Neuronal stem cell (in vitro differentiated cells): ENCODE data around the gene HMGCL.
"Not testable (repeated sequence)": the region's sequence is repeated elsewhere in the genome, so short reads cannot be mapped to it uniquely, and the experiment has no call there.

Source experiments
- DNase-seq: peaks from one replicate; pipeline ENCODE4 v3.0.0-alpha.2; 2013; ENCODE audit warnings: low spot score
- H2AFZ ChIP-seq: one replicate; pipeline ENCODE4 v1.6.1; 2013; ENCODE audit warnings: mild to moderate bottlenecking, low read length, inconsistent platforms
- H2AK5ac ChIP-seq: 2 replicates; pipeline ENCODE4 v1.6.1; 2013; ENCODE audit warnings: low read depth, mild to moderate bottlenecking, inconsistent platforms, low read length, moderate library complexity, mixed read lengths
- H2BK120ac ChIP-seq: 2 replicates; pipeline ENCODE4 v1.6.1; 2013; ENCODE audit warnings: low read depth, mild to moderate bottlenecking, inconsistent platforms, low read length, moderate library complexity, mixed read lengths
- H2BK12ac ChIP-seq: one replicate; pipeline ENCODE4 v1.6.1; 2013; ENCODE audit warnings: low read length, inconsistent platforms
- H2BK15ac ChIP-seq: 2 replicates; pipeline ENCODE4 v1.6.1; 2013; ENCODE audit warnings: mild to moderate bottlenecking, low read length, inconsistent platforms, mixed read lengths
- H2BK5ac ChIP-seq: one replicate; pipeline ENCODE4 v1.6.1; 2013; ENCODE audit warnings: inconsistent platforms, mild to moderate bottlenecking, low read length, moderate library complexity
- H3K14ac ChIP-seq: one replicate; pipeline ENCODE4 v1.6.1; 2013; ENCODE audit warnings: low read length, inconsistent platforms
- H3K18ac ChIP-seq: 2 replicates; pipeline ENCODE4 v1.6.1; 2013; ENCODE audit warnings: low read length, inconsistent platforms
- H3K23ac ChIP-seq: 2 replicates; pipeline ENCODE4 v1.6.1; 2013; ENCODE audit warnings: low read depth, mild to moderate bottlenecking, mixed read lengths, low read length, inconsistent platforms; ENCODE audit not compliant: poor library complexity
- H3K27ac ChIP-seq: replicated peaks from 3 replicates; pipeline ENCODE4 v1.5.1; 2013; ENCODE audit warnings: low read length, inconsistent platforms
- H3K27me3 ChIP-seq, 3 experiments: 2 replicates each; pipeline ENCODE4 v1.6.1; 2013; ENCODE audit warnings: low read length in 3 of 3, mild to moderate bottlenecking in 2 of 3, inconsistent platforms in 1 of 3, low read depth in 1 of 3, mixed read lengths in 1 of 3, moderate library complexity in 1 of 3; ENCODE audit not compliant: control insufficient read depth in 3 of 3, insufficient read depth in 3 of 3
- H3K36me3 ChIP-seq, 2 donors: replicated peaks in 1 of 2; 2 replicates each; pipeline ENCODE4 v1.6.1; 2013; ENCODE audit warnings: low read length in 2 of 2; ENCODE audit not compliant: control insufficient read depth in 2 of 2, insufficient read depth in 2 of 2
- H3K4ac ChIP-seq: 2 replicates; pipeline ENCODE4 v1.6.1; 2013; ENCODE audit warnings: inconsistent platforms, mild to moderate bottlenecking, low read length, moderate library complexity
- H3K4me1 ChIP-seq, 2 donors: 1 replicate in 1 of 2; 2 replicates in 1 of 2; pipeline ENCODE4 v1.6.1; 2013; ENCODE audit warnings: low read length in 2 of 2, low read depth in 1 of 2; ENCODE audit not compliant: control insufficient read depth in 2 of 2, insufficient read depth in 1 of 2
- H3K4me2 ChIP-seq: one replicate; pipeline ENCODE4 v1.6.1; 2013; ENCODE audit warnings: mild to moderate bottlenecking, low read length, inconsistent platforms; ENCODE audit not compliant: insufficient read depth, poor library complexity, severe bottlenecking
- H3K4me3 ChIP-seq, 2 donors: 2 replicates each; pipeline ENCODE4 v1.5.1; 2013; ENCODE audit warnings: low read length in 2 of 2, mild to moderate bottlenecking in 2 of 2, inconsistent platforms in 1 of 2, moderate library complexity in 1 of 2
- H3K79me1 ChIP-seq: one replicate; pipeline ENCODE4 v1.6.1; 2013; ENCODE audit warnings: low read depth, mild to moderate bottlenecking, inconsistent platforms, low read length, moderate library complexity
- H3K9ac ChIP-seq: one replicate; pipeline ENCODE4 v1.6.1; 2013; ENCODE audit warnings: mild to moderate bottlenecking, low read depth, low read length, inconsistent platforms; ENCODE audit not compliant: poor library complexity
- H3K9me3 ChIP-seq, 2 donors: replicated peaks in 1 of 2; 2 replicates each; pipeline versions ENCODE3 to v1.6.1; 2013; ENCODE audit warnings: low read length in 2 of 2, mild to moderate bottlenecking in 2 of 2, inconsistent platforms in 1 of 2, low read depth in 1 of 2, mixed read lengths in 1 of 2, moderate library complexity in 1 of 2; ENCODE audit not compliant: control insufficient read depth in 2 of 2, insufficient read depth in 1 of 2
- H4K8ac ChIP-seq: one replicate; pipeline ENCODE4 v1.6.1; 2013; ENCODE audit warnings: low read depth, mild to moderate bottlenecking, inconsistent platforms, low read length, moderate library complexity
- H4K91ac ChIP-seq: one replicate; pipeline ENCODE4 v1.6.1; 2013; ENCODE audit warnings: low read length, low read depth, mild to moderate bottlenecking, inconsistent platforms; ENCODE audit not compliant: poor library complexity
- WGBS, 2 donors: extraction: QIAGEN DNeasy Blood & Tissue Kit; methylation state at CpG; one replicate each; pipeline ENCODE4 v1.1.7; 2013; ENCODE audit warnings: missing lambda C conversion rate in 2 of 2, mixed read lengths in 1 of 2; ENCODE audit not compliant: insufficient read length in 2 of 2, insufficient replicate concordance in 1 of 2; ENCODE audit errors: extremely low coverage in 2 of 2; 5-methylcytosine and 5-hydroxymethylcytosine counted together

Gene HMGCL

GRCh38 chr1:23794732-23795182, 30.5 kb downstream of the HMGCL start:
- H3K23ac ChIP-seq: peak overlapping the region; percentile 43
- H2BK5ac ChIP-seq: not testable (repeated sequence)

DNA sequence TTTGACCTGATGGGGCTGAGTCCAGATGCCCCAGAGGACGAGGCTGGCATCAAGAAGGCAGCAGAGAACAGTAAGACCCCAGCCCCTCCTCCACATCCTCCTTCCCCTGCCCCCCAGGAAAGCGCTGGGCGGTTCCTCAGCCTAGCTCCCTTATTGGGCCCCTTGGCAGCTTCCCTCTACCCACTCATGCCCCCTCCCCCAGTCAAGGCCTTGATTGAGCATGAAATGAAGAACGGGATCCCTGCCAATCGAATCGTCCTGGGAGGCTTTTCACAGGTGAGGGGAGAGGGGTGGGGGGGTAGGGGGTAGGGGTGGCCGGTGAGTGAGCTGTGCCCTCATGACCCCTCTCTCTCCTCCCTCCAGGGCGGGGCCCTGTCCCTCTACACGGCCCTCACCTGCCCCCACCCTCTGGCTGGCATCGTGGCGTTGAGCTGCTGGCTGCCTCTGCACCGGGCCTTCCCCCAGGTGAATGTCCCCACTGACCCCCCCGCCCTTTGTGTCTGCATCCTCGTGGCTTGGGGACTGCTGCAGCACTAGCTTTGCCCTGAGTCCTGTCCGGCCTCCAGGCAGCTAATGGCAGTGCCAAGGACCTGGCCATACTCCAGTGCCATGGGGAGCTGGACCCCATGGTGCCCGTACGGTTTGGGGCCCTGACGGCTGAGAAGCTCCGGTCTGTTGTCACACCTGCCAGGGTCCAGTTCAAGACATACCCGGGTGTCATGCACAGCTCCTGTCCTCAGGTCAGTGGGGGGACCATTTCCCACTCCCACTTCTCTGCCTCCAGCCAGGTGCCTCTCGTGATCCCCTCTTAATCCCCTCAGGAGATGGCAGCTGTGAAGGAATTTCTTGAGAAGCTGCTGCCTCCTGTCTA, 31.1 kb downstream of the HMGCL start:
- H3K23ac ChIP-seq: peak overlapping the region; percentile 43
- WGBS, 2 donors: no CpG with 5 or more reads among the region's 21 CpGs

More at GRCh38 chr1:23794732-23795182, 30.5 kb downstream of the HMGCL start:
- not testable (repeated sequence) for H3K4ac ChIP-seq, H3K9ac ChIP-seq, H3K14ac ChIP-seq, DNase-seq, H3K9me3 ChIP-seq, H4K91ac ChIP-seq, H3K4me2 ChIP-seq, H2BK120ac ChIP-seq, H2AK5ac ChIP-seq, H3K4me3 ChIP-seq, H2BK15ac ChIP-seq, H3K18ac ChIP-seq, H2BK12ac ChIP-seq, H4K8ac ChIP-seq, H3K27me3 ChIP-seq, H2AFZ ChIP-seq, H3K27ac ChIP-seq
- Histone ChIP-seq H3K4me1 (peaks cover 9 to 26% of the 10 kb centered on the region in 2 donors), H3K79me1 (peaks cover 23% of the 10 kb centered on the region), H3K36me3 (peaks cover 33 to 58% of the 10 kb centered on the region in 2 donors)
- WGBS, 2 donors: no CpG with 5 or more reads among the region's 9 CpGs

DNA sequence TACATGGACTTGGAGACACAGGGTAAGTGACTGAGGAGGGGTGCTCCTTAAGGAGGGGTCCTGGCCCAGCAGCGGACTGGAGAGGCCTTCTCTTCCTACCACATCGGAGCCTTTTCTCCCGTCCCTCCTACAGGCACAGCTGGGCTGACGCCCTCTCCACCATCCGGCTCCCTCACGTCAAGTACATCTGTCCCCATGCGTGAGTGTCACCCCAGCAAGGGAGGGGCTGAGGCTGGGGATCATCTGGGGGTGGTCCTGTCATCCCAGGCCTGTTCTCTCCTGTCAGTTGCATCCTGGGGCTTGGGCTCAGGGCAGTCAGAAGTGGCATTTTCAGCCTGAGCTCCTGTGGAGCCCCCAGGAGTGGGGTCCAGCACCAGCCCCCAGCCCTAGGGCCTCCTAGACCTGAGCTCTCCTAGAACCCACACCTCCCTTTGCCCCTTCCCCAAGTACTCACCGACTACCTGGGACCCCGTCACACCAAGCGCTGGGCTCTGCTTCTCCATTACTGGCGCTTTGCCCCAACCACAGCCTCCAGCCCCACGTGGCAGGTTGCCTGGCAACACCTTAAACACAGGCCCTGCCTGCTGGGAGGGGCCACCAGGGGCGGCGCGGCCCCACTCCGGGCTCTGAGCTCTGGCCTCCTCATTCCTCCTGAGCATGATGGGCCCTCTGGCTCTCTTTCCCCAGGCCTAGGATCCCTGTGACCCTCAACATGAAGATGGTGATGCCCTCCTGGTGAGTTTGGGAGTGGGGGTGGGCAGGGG, 32.0 kb downstream of the HMGCL start:
- peaks cover 20% of the 10 kb centered on the region for H3K79me1 ChIP-seq
- peak overlapping the region in 1 of 2 donors; percentile 96 for H3K4me3 ChIP-seq
- H3K36me3 ChIP-seq: peaks cover 30 to 58% of the 10 kb centered on the region in 2 donors
- no peaks in the 10 kb centered on the region for H3K9me3 ChIP-seq
- no peak overlapping the region for H2BK15ac ChIP-seq
- H3K4ac ChIP-seq: no peak overlapping the region
- H4K91ac ChIP-seq: no peak overlapping the region
- peaks cover 5 to 17% of the 10 kb centered on the region in 2 donors for H3K4me1 ChIP-seq
- no peak overlapping the region for H2BK5ac ChIP-seq
- H4K8ac ChIP-seq: no peak overlapping the region
- H3K4me2 ChIP-seq: peak overlapping the region; percentile 11
- peak overlapping the region; percentile 70 for H2AK5ac ChIP-seq
- H3K9ac ChIP-seq: peak overlapping the region; percentile 63
- H3K27me3 ChIP-seq: no peaks in the 10 kb centered on the region
- H3K14ac ChIP-seq: no peak overlapping the region
- peak overlapping the region; percentile 38 for H3K18ac ChIP-seq
- peak overlapping the region; percentile 55 for H3K23ac ChIP-seq
- no peak for DNase-seq
- H2BK12ac ChIP-seq: peak overlapping the region; percentile 10
- H3K27ac ChIP-seq: no peak overlapping the region
- no peak overlapping the region for H2BK120ac ChIP-seq
- no peak overlapping the region for H2AFZ ChIP-seq
- WGBS, 2 donors: no CpG with 5 or more reads among the region's 16 CpGs

More for the DNA sequence above, 31.1 kb downstream of the HMGCL start:
- Histone ChIP-seq H3K4me1 (peaks cover 5 to 19% of the 10 kb centered on the region in 2 donors), H3K14ac (no peak overlapping the region), H4K91ac (no peak overlapping the region), H4K8ac (no peak overlapping the region), H2BK12ac (no peak overlapping the region), H2BK15ac (no peak overlapping the region), H3K4me2 (no peak overlapping the region), H3K18ac (no peak overlapping the region), H2AFZ (no peak overlapping the region), H3K4me3 (no peak overlapping the region), H2BK120ac (no peak overlapping the region), H2AK5ac (no peak overlapping the region), H3K36me3 (peaks cover 33 to 58% of the 10 kb centered on the region in 2 donors), H3K4ac (no peak overlapping the region), H2BK5ac (no peak overlapping the region), H3K27ac (no peak overlapping the region), H3K27me3 (no peaks in the 10 kb centered on the region), H3K9ac (no peak overlapping the region), H3K9me3 (no peaks in the 10 kb centered on the region), H3K79me1 (peaks cover 23% of the 10 kb centered on the region)
- DNase-seq: no peak
